LoVo (cell line): ENCODE measurements around the gene NXN.
"Not testable (repeated sequence)": the region's sequence is repeated elsewhere in the genome, so short reads cannot be mapped to it uniquely, and the experiment has no call there.

Experiments used
- DNase-seq: peaks from one replicate; pipeline ENCODE4 v3.0.0-alpha.2; 2016; ENCODE audit warnings: low spot score

Gene NXN

GRCh38 chr17:917941-918740 lies 61.4 kb downstream of the NXN start:
- DNase-seq: no peak

- no peak for DNase-seq
Observed at GRCh38 chr17:917391-917811, 62.2 kb downstream of the NXN start.

- DNase-seq: no peak
Observed at GRCh38 chr17:916315-916714, 63.3 kb downstream of the NXN start.

- DNase-seq: no peak
Observed at GRCh38 chr17:915538-916201, 63.9 kb downstream of the NXN start.

GRCh38 chr17:914561-914960 lies 65.0 kb downstream of the NXN start:
- no peak for DNase-seq

GRCh38 chr17:913207-913606 lies 66.4 kb downstream of the NXN start:
- no peak for DNase-seq

GRCh38 chr17:909642-910323 lies 69.8 kb downstream of the NXN start:
- DNase-seq: no peak

- no peak for DNase-seq
Observed at GRCh38 chr17:907725-908124, 71.9 kb downstream of the NXN start.

GRCh38 chr17:905708-906107 lies 73.9 kb downstream of the NXN start:
- not testable (repeated sequence) for DNase-seq

- DNase-seq: no peak
Observed at GRCh38 chr17:903691-904481, 75.7 kb downstream of the NXN start.

- no peak for DNase-seq
Observed at GRCh38 chr17:902463-902862, 77.1 kb downstream of the NXN start.

- no peak for DNase-seq
Observed at GRCh38 chr17:901964-902363, 77.6 kb downstream of the NXN start.

- no peak for DNase-seq
Observed at GRCh38 chr17:901191-901950, 78.2 kb downstream of the NXN start.

GRCh38 chr17:900336-900934 lies 79.1 kb downstream of the NXN start:
- DNase-seq: no peak

- DNase-seq: no peak
Observed at GRCh38 chr17:897970-898619, 81.5 kb downstream of the NXN start.

GRCh38 chr17:896953-897661 lies 82.5 kb downstream of the NXN start:
- no peak for DNase-seq

- no peak for DNase-seq
Observed at GRCh38 chr17:896454-896853, 83.1 kb downstream of the NXN start.

GRCh38 chr17:892958-893357 lies 86.6 kb downstream of the NXN start:
- no peak for DNase-seq

- no peak for DNase-seq
Observed at GRCh38 chr17:888998-889441, 90.6 kb downstream of the NXN start.
